HK-2 (cell line): Measurements from ENCODE around the gene HLA-DMA.

Source experiments
- DNase-seq: peaks from one replicate; pipeline ENCODE4 v3.0.0-alpha.2; 2018; ENCODE audit not compliant: unreplicated experiment

HLA-DMA gene

GRCh38 chr6:32974541-32975308 is 21.8 kb upstream of the HLA-DMA start:
- DNase-seq = no peak

GRCh38 chr6:32974016-32974333 is 21.1 kb upstream of the HLA-DMA start:
- no peak for DNase-seq

GRCh38 chr6:32973144-32974015 is 20.5 kb upstream of the HLA-DMA start:
- no peak for DNase-seq

- no peak for DNase-seq
Measured at GRCh38 chr6:32972353-32973143, 19.7 kb upstream of the HLA-DMA start.

- DNase-seq = peak; percentile 100
Measured at GRCh38 chr6:32971581-32972352, 18.9 kb upstream of the HLA-DMA start.

GRCh38 chr6:32971242-32971580 is 18.3 kb upstream of the HLA-DMA start:
- no peak for DNase-seq

- DNase-seq = peak; percentile 87
Measured at GRCh38 chr6:32970413-32971241, 17.7 kb upstream of the HLA-DMA start.

GRCh38 chr6:32969685-32970412 is 17.0 kb upstream of the HLA-DMA start:
- peak; percentile 79 for DNase-seq

GRCh38 chr6:32968867-32969684 is 16.2 kb upstream of the HLA-DMA start:
- DNase-seq = peak; percentile 81

GRCh38 chr6:32968093-32968866 is 15.4 kb upstream of the HLA-DMA start, which contains the start of gene BRD2:
TSS of gene BRD2 (plus strand) at chr6:32968594. CDS start at chr6:32972899, 4,305 bp downstream.
- DNase-seq = peak; percentile 98

- DNase-seq = no peak
Measured at GRCh38 chr6:32967151-32968091, 14.5 kb upstream of the HLA-DMA start.

- no peak for DNase-seq
Measured at GRCh38 chr6:32964776-32965175, 11.9 kb upstream of the HLA-DMA start.

GRCh38 chr6:32963866-32964265 is 11.0 kb upstream of the HLA-DMA start:
- no peak for DNase-seq

- no peak for DNase-seq
Measured at GRCh38 chr6:32962213-32962826, 9.4 kb upstream of the HLA-DMA start.

- no peak for DNase-seq
Measured at GRCh38 chr6:32960563-32960962, 7.7 kb upstream of the HLA-DMA start.

- DNase-seq = no peak
Measured at GRCh38 chr6:32956176-32956575, 3.3 kb upstream of the HLA-DMA start.
